Neural cell (in vitro differentiated cells): Measurements from ENCODE around the gene KRAS. TPM values are rescaled to one million over a fixed set of nuclear protein-coding genes. Genes with fewer than 3 reads are reported as not detected.

Experiments
- H2AFZ ChIP-seq: fragments of 200-600, 300-800 bp; sonication (generic), shearing (Covaris generic); 2 replicates; pipeline ENCODE4 v1.6.0; 2014; ENCODE audit warnings: low read depth, mild to moderate bottlenecking, antibody characterized with exemption, low read length, moderate library complexity
- H3F3A ChIP-seq: fragments of 200-600 bp; shearing (Covaris generic); 2 replicates; pipeline ENCODE4 v1.6.1; 2016; ENCODE audit warnings: mild to moderate bottlenecking, moderate library complexity, mixed read lengths, antibody characterized with exemption, low read length; ENCODE audit not compliant: insufficient read depth, poor library complexity, severe bottlenecking
- H3K27ac ChIP-seq: fragments of 200-600, 300-800 bp; sonication (generic), shearing (Covaris generic); 2 replicates; pipeline ENCODE4 v1.5.1; 2014; ENCODE audit warnings: mild to moderate bottlenecking, low read length, moderate library complexity
- H3K27me3 ChIP-seq: fragments of 300-800, 200-600 bp; sonication (generic), shearing (Covaris generic); 2 replicates; pipeline ENCODE4 v1.6.0; 2014; ENCODE audit warnings: mild to moderate bottlenecking, low read depth, low read length, moderate library complexity; ENCODE audit not compliant: insufficient read depth
- H3K36me3 ChIP-seq: fragments of 300-800, 200-600 bp; sonication (generic), shearing (Covaris generic); 2 replicates; pipeline ENCODE4 v1.5.1; 2014; ENCODE audit warnings: mild to moderate bottlenecking, antibody characterized with exemption, low read length, moderate library complexity; ENCODE audit not compliant: insufficient read depth
- H3K4me2 ChIP-seq: fragments of 300-800, 200-600 bp; sonication (generic), shearing (Covaris generic); 2 replicates; pipeline ENCODE4 v1.6.0; 2014; ENCODE audit warnings: mild to moderate bottlenecking, low read length
- H3K4me3 ChIP-seq: fragments of 300-800, 200-600 bp; sonication (generic), shearing (Covaris generic); 2 replicates; pipeline ENCODE4 v1.5.1; 2014; ENCODE audit warnings: mild to moderate bottlenecking, low read length, moderate library complexity
- H3K79me2 ChIP-seq: fragments of 200-600 bp; shearing (Covaris generic); replicated peaks from 2 replicates; pipeline ENCODE4 v1.6.0; 2014; ENCODE audit warnings: mild to moderate bottlenecking, low read length, moderate library complexity; ENCODE audit not compliant: insufficient read depth
- H3K9ac ChIP-seq: fragments of 300-800, 200-600 bp; sonication (generic), shearing (Covaris generic); 2 replicates; pipeline ENCODE4 v1.6.1; 2016; ENCODE audit warnings: mild to moderate bottlenecking, low read length, mixed read lengths
- H3K9me2 ChIP-seq: fragments of 200-600 bp; shearing (Covaris generic); 2 replicates; pipeline ENCODE4 v1.6.1; 2016; ENCODE audit warnings: mild to moderate bottlenecking, low read length, mixed read lengths; ENCODE audit not compliant: insufficient read depth
- H3K9me3 ChIP-seq: fragments of 200-600, 300-800 bp; sonication (generic), shearing (Covaris generic); 2 replicates; pipeline ENCODE4 v1.6.1; 2016; ENCODE audit warnings: mild to moderate bottlenecking, mixed run types, low read length, moderate library complexity, mixed read lengths
- H4K20me1 ChIP-seq: fragments of 200-600 bp; shearing (Covaris generic); 2 replicates; pipeline ENCODE4 v1.6.1; 2016; ENCODE audit warnings: mild to moderate bottlenecking, mixed run types; ENCODE audit not compliant: insufficient read depth
- CTCF ChIP-seq: fragments of 450-650 bp; IDR thresholded peaks from 2 replicates; pipeline ENCODE4 v1.5.1; 2014; ENCODE audit warnings: antibody characterized with exemption, mild to moderate bottlenecking, moderate library complexity; ENCODE audit not compliant: poor library complexity, severe bottlenecking
- EP300 ChIP-seq: fragments of 450-650 bp; conservative IDR thresholded peaks from 2 replicates; pipeline ENCODE4 v1.6.1; 2014; ENCODE audit warnings: antibody characterized with exemption, mild to moderate bottlenecking, moderate library complexity; ENCODE audit not compliant: poor library complexity, severe bottlenecking
- EZH2 ChIP-seq: fragments of 200-600, 300-800 bp; shearing (Covaris generic), sonication (generic); IDR thresholded peaks from 2 replicates; pipeline ENCODE4 v1.6.1; 2014; ENCODE audit warnings: antibody characterized with exemption, low read length, borderline replicate concordance, mild to moderate bottlenecking; ENCODE audit not compliant: insufficient read depth, poor library complexity, severe bottlenecking
- MXI1 ChIP-seq: fragments of 450-650 bp; conservative IDR thresholded peaks from 2 replicates; pipeline ENCODE4 v1.6.1; 2014; ENCODE audit warnings: antibody characterized with exemption, mild to moderate bottlenecking; ENCODE audit not compliant: poor library complexity, severe bottlenecking
- POLR2AphosphoS5 ChIP-seq: IDR thresholded peaks from 2 replicates; pipeline ENCODE4 v1.6.1; 2012
- RAD21 ChIP-seq: fragments of 450-650 bp; conservative IDR thresholded peaks from 2 replicates; pipeline ENCODE4 v1.6.1; 2014; ENCODE audit warnings: antibody characterized with exemption, mild to moderate bottlenecking, moderate library complexity
- SMC3 ChIP-seq: fragments of 450-650 bp; conservative IDR thresholded peaks from 2 replicates; pipeline ENCODE4 v1.6.1; 2014; ENCODE audit warnings: antibody characterized with exemption, mild to moderate bottlenecking, moderate library complexity; ENCODE audit not compliant: poor library complexity
- TAF1 ChIP-seq: IDR thresholded peaks from 2 replicates; pipeline ENCODE4 v1.6.1; 2012; ENCODE audit warnings: low read depth
- polyA plus RNA-seq: library from polyadenylated mRNA; depleted of rRNA; stranded (reverse); fragments of >200 nt; gene quantifications from 2 replicates; pipeline ENCODE4 v1.2.3, GENCODE V29; 2014
- TF ChIP-seq, protein P1 (sequence below): IDR thresholded peaks from 2 replicates; pipeline ENCODE4 v1.6.1; 2012; ENCODE audit warnings: borderline replicate concordance

Gene KRAS
- polyA plus RNA-seq, 1 donor from 2014 or later = 34.7 TPM

DNA sequence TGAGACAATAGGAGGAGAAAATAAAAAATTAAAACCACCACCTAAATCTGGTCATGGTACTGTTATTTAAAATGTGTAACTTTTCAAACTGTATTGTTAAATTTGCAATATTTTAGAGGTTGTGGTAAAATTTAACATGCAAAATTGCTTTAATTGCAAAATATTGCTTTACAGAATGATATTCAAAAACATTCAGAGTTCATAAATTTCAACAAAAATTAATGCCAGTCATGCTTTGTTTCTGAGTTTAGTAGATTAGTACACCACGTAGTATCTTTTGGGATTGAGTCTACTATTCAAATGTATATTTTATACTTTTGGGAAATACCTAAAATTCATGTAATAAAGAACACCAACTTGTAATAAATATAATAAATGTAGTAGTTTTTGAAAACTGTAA is 37.4 kb downstream of the KRAS start:
- no peak overlapping the region for H3K4me2 ChIP-seq
- no peaks in the 10 kb centered on the region for H3F3A ChIP-seq
- no peak overlapping the region for H3K27ac ChIP-seq
- H3K9me2 ChIP-seq = no peaks in the 10 kb centered on the region
- no peaks in the 10 kb centered on the region for H3K36me3 ChIP-seq
- no peaks in the 10 kb centered on the region for H3K9me3 ChIP-seq
- no peak overlapping the region for H3K4me3 ChIP-seq
- no peaks in the 10 kb centered on the region for H4K20me1 ChIP-seq
- no peaks in the 10 kb centered on the region for H3K79me2 ChIP-seq
- H2AFZ ChIP-seq = no peak overlapping the region
- H3K9ac ChIP-seq = no peak overlapping the region
- TF ChIP-seq, protein P1, sequence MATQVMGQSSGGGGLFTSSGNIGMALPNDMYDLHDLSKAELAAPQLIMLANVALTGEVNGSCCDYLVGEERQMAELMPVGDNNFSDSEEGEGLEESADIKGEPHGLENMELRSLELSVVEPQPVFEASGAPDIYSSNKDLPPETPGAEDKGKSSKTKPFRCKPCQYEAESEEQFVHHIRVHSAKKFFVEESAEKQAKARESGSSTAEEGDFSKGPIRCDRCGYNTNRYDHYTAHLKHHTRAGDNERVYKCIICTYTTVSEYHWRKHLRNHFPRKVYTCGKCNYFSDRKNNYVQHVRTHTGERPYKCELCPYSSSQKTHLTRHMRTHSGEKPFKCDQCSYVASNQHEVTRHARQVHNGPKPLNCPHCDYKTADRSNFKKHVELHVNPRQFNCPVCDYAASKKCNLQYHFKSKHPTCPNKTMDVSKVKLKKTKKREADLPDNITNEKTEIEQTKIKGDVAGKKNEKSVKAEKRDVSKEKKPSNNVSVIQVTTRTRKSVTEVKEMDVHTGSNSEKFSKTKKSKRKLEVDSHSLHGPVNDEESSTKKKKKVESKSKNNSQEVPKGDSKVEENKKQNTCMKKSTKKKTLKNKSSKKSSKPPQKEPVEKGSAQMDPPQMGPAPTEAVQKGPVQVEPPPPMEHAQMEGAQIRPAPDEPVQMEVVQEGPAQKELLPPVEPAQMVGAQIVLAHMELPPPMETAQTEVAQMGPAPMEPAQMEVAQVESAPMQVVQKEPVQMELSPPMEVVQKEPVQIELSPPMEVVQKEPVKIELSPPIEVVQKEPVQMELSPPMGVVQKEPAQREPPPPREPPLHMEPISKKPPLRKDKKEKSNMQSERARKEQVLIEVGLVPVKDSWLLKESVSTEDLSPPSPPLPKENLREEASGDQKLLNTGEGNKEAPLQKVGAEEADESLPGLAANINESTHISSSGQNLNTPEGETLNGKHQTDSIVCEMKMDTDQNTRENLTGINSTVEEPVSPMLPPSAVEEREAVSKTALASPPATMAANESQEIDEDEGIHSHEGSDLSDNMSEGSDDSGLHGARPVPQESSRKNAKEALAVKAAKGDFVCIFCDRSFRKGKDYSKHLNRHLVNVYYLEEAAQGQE = no peak
- TF ChIP-seq TAF1 (no peak), CTCF (no peak), EZH2 (no peak), MXI1 (no peak), EP300 (no peak), SMC3 (no peak)
- H3K27me3 ChIP-seq = no peaks in the 10 kb centered on the region

DNA sequence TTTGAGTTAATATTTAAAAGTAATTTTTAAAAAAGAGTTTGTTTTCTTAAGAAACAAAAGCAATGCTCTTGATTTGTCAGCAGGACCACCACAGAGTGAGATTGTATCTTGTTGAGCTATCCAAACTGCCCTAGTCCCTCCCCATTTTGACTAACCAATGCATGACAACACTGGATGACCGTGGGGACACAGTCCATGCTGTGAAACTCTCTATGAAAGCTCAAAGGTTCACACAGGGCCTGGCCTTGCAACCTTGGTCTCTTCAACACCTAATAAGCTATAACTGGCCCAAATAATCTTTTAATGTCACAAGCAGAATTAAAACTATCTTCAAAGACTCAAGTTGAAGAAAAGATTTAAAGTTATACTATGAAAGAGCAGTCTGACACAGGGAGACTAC is 42.2 kb downstream of the KRAS start:
- Histone ChIP-seq H3F3A (no peaks in the 10 kb centered on the region), H2AFZ (no peak overlapping the region), H4K20me1 (no peaks in the 10 kb centered on the region), H3K4me3 (no peak overlapping the region), H3K4me2 (no peak overlapping the region), H3K9me3 (no peaks in the 10 kb centered on the region), H3K27ac (no peak overlapping the region), H3K9ac (no peak overlapping the region), H3K27me3 (no peaks in the 10 kb centered on the region), H3K9me2 (no peaks in the 10 kb centered on the region), H3K36me3 (no peaks in the 10 kb centered on the region), H3K79me2 (no peaks in the 10 kb centered on the region)
- TF ChIP-seq RAD21 (no peak), POLR2AphosphoS5 (no peak), CTCF (no peak), TAF1 (no peak)
